Measurements from ENCODE around the gene TMEM117. TPM values are rescaled to one million over a fixed set of nuclear protein-coding genes. Genes with fewer than 3 reads are reported as not detected.

TMEM117 gene
- total and polyA plus RNA-seq, 2 donors (not counting 1 experiment from before 2014, with no cell fraction given): 2.0 to 10.4 TPM

GRCh38 chr12:43969882-43970281 lies 134.0 kb downstream of the TMEM117 start:
- Histone ChIP-seq H3K9ac (ENCODE audit: low read length) (no peak overlapping the region), H4K20me1 (ENCODE audit: control insufficient read depth, insufficient read depth, low read length, poor library complexity, severe bottlenecking) (no peaks in the 10 kb centered on the region), H3K4me1 (ENCODE audit: control insufficient read depth in 2 of 2, insufficient read depth in 2 of 2, low read length in 2 of 2) (no peaks in the 10 kb centered on the region), H3K36me3 (replicated peaks in 1 of 2; ENCODE audit: control extremely low read depth in 1 of 2, control insufficient read depth in 1 of 2, extremely low read depth in 1 of 2, insufficient read depth in 2 of 2, low read length in 1 of 2) (no peaks in the 10 kb centered on the region), H3K9me3 (ENCODE audit: control extremely low read depth in 1 of 3, control insufficient read depth in 2 of 3, insufficient read depth in 1 of 3, low read length in 2 of 3) (peaks cover 0 to 4% (median 3%) of the 10 kb centered on the region in 3 donors), H3K79me2 (ENCODE audit: control insufficient read depth, insufficient read depth, low read length) (no peaks in the 10 kb centered on the region), H3K27me3 (replicated peaks in 1 of 4; ENCODE audit: control extremely low read depth in 1 of 4, control insufficient read depth in 3 of 4, insufficient read depth in 4 of 4, low read length in 3 of 4) (no peaks in the 10 kb centered on the region), H2AFZ (ENCODE audit: insufficient read depth, low read depth, low read length, poor library complexity, severe bottlenecking) (no peak overlapping the region), H3K4me2 (replicated peaks; ENCODE audit: low read depth, low read length, poor library complexity, severe bottlenecking) (no peak overlapping the region), H3K4me3 (ENCODE audit: control extremely low read depth in 1 of 5, extremely low read depth in 1 of 5, insufficient read depth in 1 of 5, low read depth in 2 of 5, low read length in 4 of 5) (no peak overlapping the region), H3K27ac (ENCODE audit: low read length in 2 of 2) (no peak overlapping the region)
- no peak for ATAC-seq (ENCODE audit: low read depth)
- WGBS (ENCODE audit: insufficient coverage): no CpG with 5 or more reads among the region's 2 CpGs
- Mint-ChIP-seq H3K27ac (no peak overlapping the region), H3K9me3 (ENCODE audit: insufficient read depth) (no peaks in the 10 kb centered on the region), H3K27me3 (no peaks in the 10 kb centered on the region), H3K4me1 (no peaks in the 10 kb centered on the region), H3K4me3 (no peak overlapping the region)
- ChIA-PET CTCF (no interaction called here), POLR2A (no interaction called here)
- intact Hi-C loops (cut with micrococcal nuclease): no loop called here
- DNase-seq: no peak
- TF ChIP-seq, protein P1, sequence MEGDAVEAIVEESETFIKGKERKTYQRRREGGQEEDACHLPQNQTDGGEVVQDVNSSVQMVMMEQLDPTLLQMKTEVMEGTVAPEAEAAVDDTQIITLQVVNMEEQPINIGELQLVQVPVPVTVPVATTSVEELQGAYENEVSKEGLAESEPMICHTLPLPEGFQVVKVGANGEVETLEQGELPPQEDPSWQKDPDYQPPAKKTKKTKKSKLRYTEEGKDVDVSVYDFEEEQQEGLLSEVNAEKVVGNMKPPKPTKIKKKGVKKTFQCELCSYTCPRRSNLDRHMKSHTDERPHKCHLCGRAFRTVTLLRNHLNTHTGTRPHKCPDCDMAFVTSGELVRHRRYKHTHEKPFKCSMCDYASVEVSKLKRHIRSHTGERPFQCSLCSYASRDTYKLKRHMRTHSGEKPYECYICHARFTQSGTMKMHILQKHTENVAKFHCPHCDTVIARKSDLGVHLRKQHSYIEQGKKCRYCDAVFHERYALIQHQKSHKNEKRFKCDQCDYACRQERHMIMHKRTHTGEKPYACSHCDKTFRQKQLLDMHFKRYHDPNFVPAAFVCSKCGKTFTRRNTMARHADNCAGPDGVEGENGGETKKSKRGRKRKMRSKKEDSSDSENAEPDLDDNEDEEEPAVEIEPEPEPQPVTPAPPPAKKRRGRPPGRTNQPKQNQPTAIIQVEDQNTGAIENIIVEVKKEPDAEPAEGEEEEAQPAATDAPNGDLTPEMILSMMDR (IDR thresholded peaks at IDR 0.05): no peak
- no peak for TF ChIP-seq EZH2 (IDR thresholded peaks at IDR 0.05; ENCODE audit: borderline replicate concordance, insufficient read depth, low read depth, low read length, poor library complexity, severe bottlenecking)

- intact Hi-C loops (cut with micrococcal nuclease): no loop called here
- no peak for TF ChIP-seq EZH2 (IDR thresholded peaks at IDR 0.05; ENCODE audit: borderline replicate concordance, insufficient read depth, low read depth, low read length, poor library complexity, severe bottlenecking)
- TF ChIP-seq, protein P1 (IDR thresholded peaks at IDR 0.05): no peak
- no peak overlapping the region for H3K4me3 ChIP-seq (ENCODE audit: control extremely low read depth in 1 of 5, extremely low read depth in 1 of 5, insufficient read depth in 1 of 5, low read depth in 2 of 5, low read length in 4 of 5)
- Mint-ChIP-seq H3K27me3 (no peaks in the 10 kb centered on the region), H3K4me1 (no peaks in the 10 kb centered on the region), H3K27ac (no peak overlapping the region), H3K9me3 (ENCODE audit: insufficient read depth) (peaks cover 7% of the 10 kb centered on the region), H3K4me3 (no peak overlapping the region)
- H3K9ac ChIP-seq (ENCODE audit: low read length): no peak overlapping the region
- no CpG with 5 or more reads among the region's 2 CpGs for WGBS (ENCODE audit: insufficient coverage)
- H3K27me3 ChIP-seq (replicated peaks in 1 of 4; ENCODE audit: control extremely low read depth in 1 of 4, control insufficient read depth in 3 of 4, insufficient read depth in 4 of 4, low read length in 3 of 4): no peaks in the 10 kb centered on the region
- H3K27ac ChIP-seq (ENCODE audit: low read length in 2 of 2): no peak overlapping the region
- ChIA-PET CTCF (no interaction called here), POLR2A (no interaction called here)
- H3K4me1 ChIP-seq (ENCODE audit: control insufficient read depth in 2 of 2, insufficient read depth in 2 of 2, low read length in 2 of 2): no peaks in the 10 kb centered on the region
- no peak for DNase-seq
- H4K20me1 ChIP-seq (ENCODE audit: control insufficient read depth, insufficient read depth, low read length, poor library complexity, severe bottlenecking): no peaks in the 10 kb centered on the region
- no peaks in the 10 kb centered on the region for H3K79me2 ChIP-seq (ENCODE audit: control insufficient read depth, insufficient read depth, low read length)
- H3K9me3 ChIP-seq (ENCODE audit: control extremely low read depth in 1 of 3, control insufficient read depth in 2 of 3, insufficient read depth in 1 of 3, low read length in 2 of 3): peaks cover under 1 to 5% (median 1%) of the 10 kb centered on the region in 3 donors
- ATAC-seq (ENCODE audit: low read depth): no peak
- no peaks in the 10 kb centered on the region for H3K36me3 ChIP-seq (replicated peaks in 1 of 2; ENCODE audit: control extremely low read depth in 1 of 2, control insufficient read depth in 1 of 2, extremely low read depth in 1 of 2, insufficient read depth in 2 of 2, low read length in 1 of 2)
- H2AFZ ChIP-seq (ENCODE audit: insufficient read depth, low read depth, low read length, poor library complexity, severe bottlenecking): no peak overlapping the region
- H3K4me2 ChIP-seq (replicated peaks; ENCODE audit: low read depth, low read length, poor library complexity, severe bottlenecking): no peak overlapping the region
Observed at GRCh38 chr12:43973385-43973784, 137.5 kb downstream of the TMEM117 start.

Measured in B cell (primary cell).